ENCODE results near the gene MASP1. TPM values are rescaled to one million over a fixed set of nuclear protein-coding genes. Genes with fewer than 3 reads are reported as not detected.

Gene MASP1
- total RNA-seq, 1 donor from 2014 or later: not detected

GRCh38 chr3:187318819-187319616 lies 27.5 kb upstream of the MASP1 start:
- peak; percentile 14 for DNase-seq (ENCODE audit: low read depth)
- Histone ChIP-seq H3K36me3 (ENCODE audit: control insufficient read depth, insufficient read depth, low read length) (no peaks in the 10 kb centered on the region), H3K4me3 (ENCODE audit: low read depth, low read length) (no peak overlapping the region), H3K27me3 (ENCODE audit: control insufficient read depth, insufficient read depth, low read length) (peaks cover 2% of the 10 kb centered on the region)
- TF ChIP-seq, protein P1, sequence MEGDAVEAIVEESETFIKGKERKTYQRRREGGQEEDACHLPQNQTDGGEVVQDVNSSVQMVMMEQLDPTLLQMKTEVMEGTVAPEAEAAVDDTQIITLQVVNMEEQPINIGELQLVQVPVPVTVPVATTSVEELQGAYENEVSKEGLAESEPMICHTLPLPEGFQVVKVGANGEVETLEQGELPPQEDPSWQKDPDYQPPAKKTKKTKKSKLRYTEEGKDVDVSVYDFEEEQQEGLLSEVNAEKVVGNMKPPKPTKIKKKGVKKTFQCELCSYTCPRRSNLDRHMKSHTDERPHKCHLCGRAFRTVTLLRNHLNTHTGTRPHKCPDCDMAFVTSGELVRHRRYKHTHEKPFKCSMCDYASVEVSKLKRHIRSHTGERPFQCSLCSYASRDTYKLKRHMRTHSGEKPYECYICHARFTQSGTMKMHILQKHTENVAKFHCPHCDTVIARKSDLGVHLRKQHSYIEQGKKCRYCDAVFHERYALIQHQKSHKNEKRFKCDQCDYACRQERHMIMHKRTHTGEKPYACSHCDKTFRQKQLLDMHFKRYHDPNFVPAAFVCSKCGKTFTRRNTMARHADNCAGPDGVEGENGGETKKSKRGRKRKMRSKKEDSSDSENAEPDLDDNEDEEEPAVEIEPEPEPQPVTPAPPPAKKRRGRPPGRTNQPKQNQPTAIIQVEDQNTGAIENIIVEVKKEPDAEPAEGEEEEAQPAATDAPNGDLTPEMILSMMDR (IDR thresholded peaks at IDR 0.05; ENCODE audit: insufficient read depth, low read length, poor library complexity, severe bottlenecking): peak; percentile 87

- DNase-seq (ENCODE audit: low read depth): no peak
- TF ChIP-seq, protein P1 (IDR thresholded peaks at IDR 0.05; ENCODE audit: insufficient read depth, low read length, poor library complexity, severe bottlenecking): no peak
- H3K36me3 ChIP-seq (ENCODE audit: control insufficient read depth, insufficient read depth, low read length): no peaks in the 10 kb centered on the region
- peaks cover 2% of the 10 kb centered on the region for H3K27me3 ChIP-seq (ENCODE audit: control insufficient read depth, insufficient read depth, low read length)
- no peak overlapping the region for H3K4me3 ChIP-seq (ENCODE audit: low read depth, low read length)
Observed at GRCh38 chr3:187315872-187316271, 24.3 kb upstream of the MASP1 start.

GRCh38 chr3:187314176-187314575 lies 22.6 kb upstream of the MASP1 start:
- Histone ChIP-seq H3K36me3 (ENCODE audit: control insufficient read depth, insufficient read depth, low read length) (no peaks in the 10 kb centered on the region), H3K4me3 (ENCODE audit: low read depth, low read length) (no peak overlapping the region), H3K27me3 (ENCODE audit: control insufficient read depth, insufficient read depth, low read length) (peaks cover 2% of the 10 kb centered on the region)
- TF ChIP-seq, protein P1 (IDR thresholded peaks at IDR 0.05; ENCODE audit: insufficient read depth, low read length, poor library complexity, severe bottlenecking): no peak
- DNase-seq (ENCODE audit: low read depth): no peak

DNA sequence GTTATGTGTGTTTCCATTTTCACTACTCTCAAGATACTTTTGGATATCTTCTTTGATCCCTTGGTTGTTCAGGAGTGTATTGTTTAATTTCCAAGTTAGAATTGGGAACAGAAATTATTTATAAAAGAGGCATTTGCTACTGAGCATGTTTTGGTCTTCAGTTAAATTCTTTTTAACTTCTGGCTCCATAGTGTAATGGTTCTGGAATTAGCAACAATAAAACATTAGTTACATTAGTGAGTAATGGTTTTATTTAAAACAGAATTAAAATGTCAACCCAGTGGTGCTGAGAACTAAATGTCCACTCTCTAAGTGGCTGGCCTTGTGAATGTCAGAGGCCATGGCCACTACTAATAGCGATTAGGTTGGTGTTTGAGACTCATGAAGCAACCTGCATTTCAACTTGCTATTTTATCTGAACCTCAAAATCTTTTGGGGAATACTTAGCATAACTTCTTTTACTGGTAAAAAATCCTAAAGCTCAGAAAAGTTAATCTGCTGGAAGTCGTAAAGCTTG lies 19.5 kb upstream of the MASP1 start:
- no peak overlapping the region for H3K4me3 ChIP-seq (ENCODE audit: low read depth, low read length)
- no peak for DNase-seq (ENCODE audit: low read depth)

DNA sequence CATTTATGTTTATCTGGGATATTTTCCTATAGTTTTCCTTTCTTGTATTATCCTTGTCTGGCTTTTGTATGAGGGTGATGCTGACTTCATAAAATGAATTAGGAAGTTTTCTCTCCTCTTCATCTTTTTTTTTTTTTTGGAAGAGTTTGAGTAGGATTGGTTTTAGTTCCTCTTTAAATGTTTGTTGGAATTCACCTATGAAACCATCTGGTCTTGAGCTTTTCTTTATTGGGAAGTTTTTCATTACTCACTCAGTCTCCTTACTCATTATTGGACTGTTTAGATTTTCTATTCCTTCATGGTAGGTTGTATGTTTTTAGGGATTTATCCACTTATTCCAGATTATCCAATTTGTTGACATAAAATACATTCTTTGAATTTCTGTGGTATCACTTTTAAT lies 18.7 kb upstream of the MASP1 start:
- H3K36me3 ChIP-seq (ENCODE audit: control insufficient read depth, insufficient read depth, low read length): no peaks in the 10 kb centered on the region
- peaks cover 2% of the 10 kb centered on the region for H3K27me3 ChIP-seq (ENCODE audit: control insufficient read depth, insufficient read depth, low read length)
- no peak for DNase-seq (ENCODE audit: low read depth)
- H3K4me3 ChIP-seq (ENCODE audit: low read depth, low read length): no peak overlapping the region
- TF ChIP-seq, protein P1 (IDR thresholded peaks at IDR 0.05; ENCODE audit: insufficient read depth, low read length, poor library complexity, severe bottlenecking): no peak

More for the DNA sequence above, 19.5 kb upstream of the MASP1 start:
- Histone ChIP-seq H3K27me3 (ENCODE audit: control insufficient read depth, insufficient read depth, low read length) (peaks cover 2% of the 10 kb centered on the region), H3K36me3 (ENCODE audit: control insufficient read depth, insufficient read depth, low read length) (no peaks in the 10 kb centered on the region)
- TF ChIP-seq, protein P1 (IDR thresholded peaks at IDR 0.05; ENCODE audit: insufficient read depth, low read length, poor library complexity, severe bottlenecking): no peak
